NK-92 treated with Interleukin-12 subunit alpha and Interleukin-12 subunit beta, amount 100 ng/mL, for 24 hours (cell line): ENCODE results near the gene FBXL5.

Experiments
- DNase-seq: peaks from one replicate; lab custom pipeline; 2025; lab: John Stamatoyannopoulos, UW

Gene FBXL5

DNA sequence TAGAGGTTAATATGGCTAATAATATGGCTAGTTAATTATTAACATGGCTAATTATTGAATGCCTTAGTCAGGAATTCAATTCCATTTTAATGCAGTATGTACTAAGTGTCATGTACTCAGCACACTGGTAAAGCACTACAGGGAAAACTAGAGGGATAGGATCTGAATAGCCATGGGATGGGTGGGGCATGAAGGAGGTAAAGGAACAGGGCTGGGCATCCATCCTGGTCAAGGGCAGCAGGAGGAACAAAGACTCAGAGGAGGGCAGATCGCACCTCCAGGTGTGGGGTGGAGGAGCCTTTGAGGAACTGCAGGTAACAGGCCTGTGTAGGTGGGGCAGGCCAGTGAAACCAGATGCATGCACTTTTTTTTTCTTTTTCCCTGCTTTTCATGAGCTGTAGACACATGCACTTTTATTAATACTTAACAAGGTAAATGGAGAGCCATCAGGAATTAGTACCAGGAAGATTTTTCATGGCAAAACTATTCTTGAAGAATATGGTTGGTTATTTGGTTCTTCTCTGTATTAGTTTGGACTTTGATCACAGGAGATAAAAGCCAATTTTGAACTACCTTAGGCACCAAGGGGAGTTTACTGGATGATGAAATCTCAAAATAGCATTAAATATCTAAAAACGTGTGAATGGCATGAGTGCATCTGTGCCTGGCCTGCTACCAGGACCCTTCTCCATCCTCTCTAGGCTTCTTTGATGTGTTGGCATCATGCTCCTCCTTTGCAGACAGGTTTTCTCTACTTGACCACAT, 97.2 kb downstream of the FBXL5 start:
- no peak for DNase-seq

DNA sequence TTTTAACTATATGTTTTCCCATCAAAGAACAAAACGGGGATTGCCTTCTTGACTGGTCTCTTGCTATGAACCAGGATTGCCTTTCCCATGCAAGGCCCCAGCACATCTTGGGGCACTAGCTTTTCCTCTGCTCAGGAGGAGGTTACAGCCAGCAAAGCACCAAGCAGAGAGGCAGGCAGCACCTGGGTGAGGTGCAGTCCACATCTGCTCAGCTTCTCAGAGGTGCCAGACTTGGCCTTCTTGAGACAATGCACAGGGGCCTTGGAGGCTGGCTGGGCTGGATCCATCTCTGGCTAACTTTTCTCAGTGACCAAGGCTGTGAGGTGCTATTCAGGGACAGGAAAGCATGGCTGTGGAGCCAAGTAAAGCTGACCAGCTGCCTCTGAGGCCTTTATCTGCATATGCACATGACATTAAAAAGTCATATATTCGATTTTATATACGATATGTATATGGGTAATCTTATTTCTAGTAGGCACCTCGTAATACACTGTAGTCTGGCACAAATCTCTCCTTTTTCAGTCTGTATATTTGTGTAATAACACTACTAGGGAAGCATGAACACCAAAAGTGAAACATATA, 98.6 kb downstream of the FBXL5 start:
- DNase-seq = no peak
